HG03558 (cell line): ENCODE measurements around the gene CASKIN2.

ENCODE experiments used
- ATAC-seq: cut with Tn5 transposase; IDR thresholded peaks from one replicate; pipeline ENCODE4 v1.9.1; 2021; ENCODE audit warnings: moderate number of reproducible peaks; ENCODE audit not compliant: unreplicated experiment; ENCODE audit errors: extremely low read depth

CASKIN2 gene, protein sequence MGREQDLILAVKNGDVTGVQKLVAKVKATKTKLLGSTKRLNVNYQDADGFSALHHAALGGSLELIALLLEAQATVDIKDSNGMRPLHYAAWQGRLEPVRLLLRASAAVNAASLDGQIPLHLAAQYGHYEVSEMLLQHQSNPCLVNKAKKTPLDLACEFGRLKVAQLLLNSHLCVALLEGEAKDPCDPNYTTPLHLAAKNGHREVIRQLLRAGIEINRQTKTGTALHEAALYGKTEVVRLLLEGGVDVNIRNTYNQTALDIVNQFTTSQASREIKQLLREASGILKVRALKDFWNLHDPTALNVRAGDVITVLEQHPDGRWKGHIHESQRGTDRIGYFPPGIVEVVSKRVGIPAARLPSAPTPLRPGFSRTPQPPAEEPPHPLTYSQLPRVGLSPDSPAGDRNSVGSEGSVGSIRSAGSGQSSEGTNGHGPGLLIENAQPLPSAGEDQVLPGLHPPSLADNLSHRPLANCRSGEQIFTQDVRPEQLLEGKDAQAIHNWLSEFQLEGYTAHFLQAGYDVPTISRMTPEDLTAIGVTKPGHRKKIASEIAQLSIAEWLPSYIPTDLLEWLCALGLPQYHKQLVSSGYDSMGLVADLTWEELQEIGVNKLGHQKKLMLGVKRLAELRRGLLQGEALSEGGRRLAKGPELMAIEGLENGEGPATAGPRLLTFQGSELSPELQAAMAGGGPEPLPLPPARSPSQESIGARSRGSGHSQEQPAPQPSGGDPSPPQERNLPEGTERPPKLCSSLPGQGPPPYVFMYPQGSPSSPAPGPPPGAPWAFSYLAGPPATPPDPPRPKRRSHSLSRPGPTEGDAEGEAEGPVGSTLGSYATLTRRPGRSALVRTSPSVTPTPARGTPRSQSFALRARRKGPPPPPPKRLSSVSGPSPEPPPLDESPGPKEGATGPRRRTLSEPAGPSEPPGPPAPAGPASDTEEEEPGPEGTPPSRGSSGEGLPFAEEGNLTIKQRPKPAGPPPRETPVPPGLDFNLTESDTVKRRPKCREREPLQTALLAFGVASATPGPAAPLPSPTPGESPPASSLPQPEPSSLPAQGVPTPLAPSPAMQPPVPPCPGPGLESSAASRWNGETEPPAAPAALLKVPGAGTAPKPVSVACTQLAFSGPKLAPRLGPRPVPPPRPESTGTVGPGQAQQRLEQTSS (N-terminal part only)

DNA sequence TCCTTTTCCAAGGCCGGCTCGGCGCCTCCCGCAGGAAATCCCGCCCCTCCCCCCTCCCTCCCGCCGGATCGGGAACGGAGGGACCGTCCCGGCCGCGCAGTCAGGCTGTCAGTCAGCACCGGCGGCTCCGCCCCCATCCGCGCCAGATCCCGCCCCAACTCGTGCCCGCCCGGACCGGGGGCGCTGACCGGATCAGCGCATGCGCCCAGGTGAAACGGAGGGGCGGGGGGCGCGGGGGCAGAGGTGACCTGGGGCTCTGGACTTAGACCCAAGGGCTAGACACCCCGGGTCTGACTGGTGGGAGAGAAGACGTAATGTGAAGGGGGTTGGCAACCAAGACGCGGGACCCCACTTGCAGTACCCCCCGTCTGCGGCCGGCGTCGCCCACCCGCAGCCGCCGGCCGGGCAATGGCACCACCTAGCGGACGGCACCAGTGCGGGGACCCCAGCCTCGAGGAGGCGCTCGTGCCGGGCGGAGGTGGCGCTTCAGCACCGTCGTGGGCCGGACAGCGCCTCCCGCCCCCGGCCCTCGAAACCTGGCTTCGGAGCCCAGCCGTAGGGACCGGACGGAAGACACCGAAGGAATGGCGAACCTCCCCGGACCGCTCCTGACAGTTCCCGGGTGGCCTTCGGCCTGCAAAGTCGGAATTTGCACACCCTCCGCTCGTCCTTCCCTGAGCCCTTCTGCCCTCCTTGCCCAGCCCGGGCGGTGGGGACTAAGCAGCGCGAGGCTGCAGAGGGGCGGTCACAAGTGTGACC is at the start of gene CASKIN2:
Gene CASKIN2 (minus strand): TSS at position 42 of the 759 bp plus-strand sequence. CDS start 1,733 bp downstream, outside the sequence.
- ATAC-seq: no peak

DNA sequence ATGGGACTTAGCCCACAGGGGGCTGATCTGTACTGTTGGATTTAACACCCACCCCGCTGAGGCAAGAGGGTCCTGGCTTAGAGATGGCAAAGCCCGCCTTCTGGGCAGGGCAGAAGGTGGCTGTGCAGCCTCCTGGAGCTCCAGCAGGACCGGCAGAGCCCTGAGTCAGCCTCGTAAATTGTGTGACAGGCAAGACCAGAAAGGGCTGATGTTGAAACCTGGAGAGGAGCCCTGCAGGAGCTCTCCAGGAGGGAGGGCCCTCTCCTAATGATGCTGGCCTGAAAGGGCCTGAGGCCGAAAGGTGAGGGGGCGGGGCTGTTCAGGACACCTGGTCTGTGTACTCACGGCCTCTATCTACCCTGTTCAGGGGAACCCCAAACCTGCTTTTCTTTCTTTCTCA is 49.7 kb upstream of the CASKIN2 start:
- ATAC-seq: no peak

DNA sequence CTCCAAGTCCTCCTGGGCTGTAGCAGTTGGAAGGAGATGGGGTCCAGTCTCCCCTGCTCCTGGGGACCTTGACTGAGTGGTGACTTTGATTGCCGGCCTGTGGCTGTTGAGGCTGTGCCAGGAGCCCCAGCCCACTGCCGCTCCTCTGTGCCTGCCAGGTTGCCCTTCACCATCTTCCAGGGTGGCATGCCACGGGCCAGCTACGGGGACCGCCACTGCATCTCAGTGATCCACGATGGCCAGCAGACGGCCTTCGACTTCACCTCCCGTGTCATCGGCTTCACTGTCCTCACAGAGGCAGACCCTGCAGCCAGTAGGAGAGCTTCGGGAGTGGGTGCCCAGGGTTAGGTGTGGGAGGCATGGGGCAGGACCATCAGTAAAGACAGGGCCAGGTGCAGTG is 48.9 kb upstream of the CASKIN2 start:
- ATAC-seq: no peak

DNA sequence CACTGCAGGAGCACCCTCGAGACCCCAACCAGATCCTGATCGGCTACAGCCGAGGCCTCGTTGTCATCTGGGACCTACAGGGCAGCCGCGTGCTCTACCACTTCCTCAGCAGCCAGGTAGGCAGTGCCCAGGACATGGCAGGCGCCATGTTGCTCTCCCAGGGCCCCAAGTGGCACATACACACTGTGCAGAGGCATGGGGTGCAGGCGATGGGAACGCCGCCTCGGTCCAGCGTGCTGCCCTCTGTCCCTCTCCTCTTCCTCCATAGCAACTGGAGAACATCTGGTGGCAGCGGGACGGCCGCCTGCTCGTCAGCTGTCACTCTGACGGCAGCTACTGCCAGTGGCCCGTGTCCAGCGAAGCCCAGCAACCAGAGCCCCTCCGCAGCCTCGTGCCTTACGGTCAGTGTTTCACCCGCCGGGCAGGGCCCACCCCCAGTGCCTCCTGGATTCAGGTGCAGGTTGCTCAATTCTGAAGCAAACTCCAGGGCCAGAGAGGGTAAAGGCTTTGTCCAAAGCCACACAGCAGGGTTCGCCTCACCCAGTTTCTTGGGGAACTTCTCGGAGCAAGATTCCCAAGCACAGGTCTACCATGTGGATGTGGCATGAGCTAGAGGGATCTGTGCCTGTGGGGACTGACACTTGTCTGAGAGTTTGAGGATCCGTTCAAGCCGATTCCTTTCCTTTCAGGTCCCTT is 47.9 kb upstream of the CASKIN2 start:
- ATAC-seq: no peak

DNA sequence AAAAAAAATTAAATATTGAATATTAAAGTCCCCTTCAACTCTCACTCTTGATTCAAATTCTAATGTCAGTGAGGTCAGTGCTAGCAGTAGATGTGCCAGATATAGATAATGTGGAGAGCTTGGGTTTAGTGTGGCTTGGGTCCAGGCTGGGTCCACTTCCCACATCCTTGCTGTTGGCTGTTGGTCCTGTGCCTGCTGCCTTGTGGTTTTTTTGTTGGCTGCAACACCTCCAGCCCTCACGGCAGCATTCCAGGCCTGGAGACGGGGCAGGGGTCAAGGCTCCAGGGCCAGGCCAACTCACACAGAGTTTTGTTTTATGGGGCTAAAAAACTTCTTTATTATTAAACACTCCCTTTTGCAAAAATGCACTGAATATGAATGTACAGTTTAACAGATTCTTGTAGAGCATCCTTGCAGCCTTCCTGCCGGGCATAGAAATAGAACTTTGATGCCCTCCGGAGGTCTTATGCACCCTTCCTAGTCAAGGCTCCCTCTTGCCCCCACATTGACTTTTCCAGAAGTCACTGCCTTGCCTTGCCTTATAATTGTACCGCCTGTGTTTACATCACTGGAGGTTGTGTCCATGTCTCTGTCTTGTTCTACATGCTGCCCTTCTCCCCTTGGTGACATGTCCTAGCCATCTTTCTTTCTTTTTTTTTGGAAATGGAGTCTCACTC is 46.7 kb upstream of the CASKIN2 start:
- ATAC-seq: no peak

DNA sequence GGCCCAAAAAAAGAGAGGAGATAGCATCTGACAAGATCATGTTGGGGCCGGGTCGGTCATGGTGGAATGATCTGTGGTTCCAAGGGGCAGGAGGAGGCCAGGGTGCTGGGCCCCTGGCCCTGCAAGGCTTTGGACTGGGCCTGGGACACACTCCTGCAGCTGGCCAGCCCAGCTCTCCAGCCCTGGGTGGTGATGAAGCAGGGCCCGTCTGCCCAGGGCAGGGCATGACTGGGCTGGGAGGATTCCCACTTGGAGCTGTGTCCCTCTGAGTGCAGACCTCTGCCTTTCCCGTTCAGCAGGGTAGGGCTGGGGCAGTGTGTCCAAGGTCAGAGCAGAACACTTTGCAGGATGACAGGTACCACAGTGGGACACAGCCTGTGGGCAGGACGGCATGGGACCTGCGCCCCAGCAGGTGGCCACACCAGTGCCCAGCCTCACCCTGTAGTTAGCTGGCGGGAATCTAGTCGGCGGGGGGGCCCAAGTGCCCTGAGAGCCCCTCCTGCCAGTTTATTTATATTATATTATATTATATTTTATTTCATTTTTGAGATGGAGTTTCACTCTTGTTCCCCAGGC is 44.7 kb upstream of the CASKIN2 start:
- ATAC-seq: no peak

DNA sequence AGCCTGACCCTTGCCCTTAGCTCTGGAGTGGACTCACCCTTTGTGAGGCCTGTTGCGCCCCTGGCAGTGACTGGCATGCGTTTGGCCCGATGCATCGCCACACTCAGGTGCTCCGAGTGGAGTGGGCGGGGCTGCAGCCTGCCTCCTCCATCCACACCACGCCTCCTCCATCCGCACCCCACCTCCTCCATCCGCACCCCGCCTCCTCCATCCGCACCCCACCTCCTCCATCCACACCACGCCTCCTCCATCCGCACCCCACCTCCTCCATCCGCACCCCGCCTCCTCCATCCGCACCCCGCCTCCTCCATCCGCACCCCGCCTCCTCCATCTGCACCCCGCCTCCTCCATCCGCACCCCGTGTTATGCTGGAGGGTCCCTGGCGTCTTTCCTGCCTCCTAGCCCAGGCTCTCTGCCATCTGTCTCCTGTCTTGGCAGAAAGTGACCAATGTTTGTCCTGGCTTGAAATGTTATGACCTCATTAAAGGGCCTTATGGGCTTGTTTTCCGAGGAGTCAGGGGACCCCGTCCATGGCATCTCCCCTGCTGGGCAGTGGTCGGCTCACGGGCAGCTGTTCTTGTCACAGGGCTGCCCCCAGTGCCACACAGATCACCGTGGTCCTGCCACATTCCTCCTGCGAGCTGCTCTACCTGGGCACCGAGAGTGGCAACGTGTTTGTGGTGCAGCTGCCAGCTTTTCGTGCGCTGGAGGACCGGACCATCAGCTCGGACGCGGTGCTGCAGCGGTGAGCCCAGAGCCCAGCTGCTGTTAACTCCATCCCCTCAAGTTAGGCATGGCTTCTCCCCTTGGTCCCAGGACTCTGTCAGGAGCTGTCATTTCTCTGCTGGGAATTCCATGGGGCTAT is 43.6 kb upstream of the CASKIN2 start:
- ATAC-seq: no peak

DNA sequence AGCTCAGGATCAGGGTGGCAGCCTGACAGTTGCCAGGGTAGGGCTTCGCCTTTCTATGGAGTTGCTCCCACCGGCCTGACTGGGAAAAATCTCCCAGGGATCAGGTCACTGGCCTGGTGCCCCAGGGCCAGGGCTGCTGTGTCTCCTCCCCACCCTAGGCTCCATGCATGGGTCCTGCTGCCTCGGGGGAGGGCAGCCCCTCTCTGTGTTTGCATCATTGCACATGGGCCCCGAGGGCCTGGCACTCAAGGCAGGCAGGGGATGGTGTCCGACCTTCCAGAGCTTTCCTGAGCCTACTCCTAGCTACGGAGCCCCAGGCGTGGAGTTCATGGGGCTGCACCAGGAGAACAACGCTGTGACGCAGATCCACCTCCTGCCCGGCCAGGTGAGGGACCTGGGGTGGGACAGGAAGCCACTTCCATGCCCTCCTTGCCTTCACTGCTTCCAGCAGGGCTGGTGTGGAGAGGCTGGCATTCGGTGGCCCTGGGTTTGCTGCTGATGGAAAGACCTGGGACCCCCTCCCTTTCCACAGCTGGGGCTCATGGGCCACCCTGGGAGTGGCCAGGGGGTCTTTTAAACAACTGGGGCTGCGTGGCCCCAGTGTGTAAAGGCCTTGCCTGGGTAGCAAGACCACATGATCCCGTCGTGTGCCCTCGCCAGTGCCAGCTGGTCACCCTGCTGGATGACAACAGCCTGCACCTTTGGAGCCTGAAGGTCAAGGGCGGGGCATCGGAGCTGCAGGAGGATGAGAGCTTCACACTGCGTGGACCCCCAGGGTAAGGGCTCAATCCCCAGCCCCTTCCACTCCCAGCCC is 42.7 kb upstream of the CASKIN2 start:
- no peak for ATAC-seq

DNA sequence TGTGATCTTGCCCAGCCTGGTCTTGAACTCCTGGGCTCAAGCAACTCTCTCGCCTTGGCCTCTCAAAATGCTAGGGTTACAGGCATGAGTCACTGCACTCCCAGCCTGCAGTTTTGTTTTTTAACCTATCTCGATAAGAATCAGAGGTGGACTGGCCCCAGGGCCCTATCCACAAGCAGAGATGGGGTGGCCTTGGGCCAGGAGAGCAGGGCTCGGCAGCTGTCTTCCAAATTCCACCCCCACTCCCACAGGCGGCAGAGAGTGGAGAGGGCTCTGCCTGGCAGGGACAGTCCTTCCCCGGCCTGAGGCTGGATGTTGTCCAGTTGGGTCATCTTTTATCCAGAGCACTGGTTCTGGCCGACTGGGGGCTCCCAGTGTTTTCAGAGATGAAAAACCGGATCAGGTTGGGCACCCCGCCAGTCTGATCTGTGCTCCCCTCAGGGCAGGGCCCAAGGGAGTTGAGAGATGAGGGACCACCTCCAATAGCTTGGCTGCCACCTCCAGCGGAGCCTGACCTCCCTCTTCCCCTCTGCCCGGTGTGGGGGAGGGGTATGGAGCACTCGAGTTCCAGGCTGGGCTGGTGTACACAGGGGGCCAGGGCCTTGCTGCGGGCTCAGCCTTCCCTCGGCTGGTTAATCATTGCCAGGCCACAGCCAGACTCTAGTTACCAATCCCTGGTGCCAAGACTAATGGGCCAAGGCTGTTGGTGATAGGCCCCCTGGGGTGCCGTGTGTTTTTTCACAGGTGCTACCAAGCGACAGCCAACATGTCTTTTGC is 41.9 kb upstream of the CASKIN2 start:
- no peak for ATAC-seq

DNA sequence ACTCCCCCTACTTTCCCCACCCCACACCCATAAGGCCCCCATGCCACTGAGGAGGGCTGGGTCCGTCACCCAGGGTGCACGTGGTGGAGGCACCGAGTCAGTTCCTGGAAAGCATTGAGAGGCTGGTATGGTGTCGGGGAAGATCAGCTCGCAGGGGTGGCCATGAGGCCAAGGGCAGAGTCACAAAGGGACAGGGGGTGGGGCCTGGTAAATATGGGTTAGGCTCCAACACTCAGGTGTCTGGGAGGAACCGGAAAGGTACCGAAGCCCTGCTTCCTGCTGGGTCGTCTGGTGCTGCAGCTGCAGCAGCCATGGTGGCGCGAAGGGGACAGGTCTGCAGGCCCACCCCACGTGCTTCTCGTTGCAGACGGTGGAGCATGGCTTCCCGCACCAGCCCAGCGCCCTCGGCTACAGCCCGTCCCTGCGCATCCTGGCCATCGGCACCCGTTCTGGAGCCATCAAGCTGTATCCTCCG is 40.4 kb upstream of the CASKIN2 start:
- ATAC-seq: no peak

DNA sequence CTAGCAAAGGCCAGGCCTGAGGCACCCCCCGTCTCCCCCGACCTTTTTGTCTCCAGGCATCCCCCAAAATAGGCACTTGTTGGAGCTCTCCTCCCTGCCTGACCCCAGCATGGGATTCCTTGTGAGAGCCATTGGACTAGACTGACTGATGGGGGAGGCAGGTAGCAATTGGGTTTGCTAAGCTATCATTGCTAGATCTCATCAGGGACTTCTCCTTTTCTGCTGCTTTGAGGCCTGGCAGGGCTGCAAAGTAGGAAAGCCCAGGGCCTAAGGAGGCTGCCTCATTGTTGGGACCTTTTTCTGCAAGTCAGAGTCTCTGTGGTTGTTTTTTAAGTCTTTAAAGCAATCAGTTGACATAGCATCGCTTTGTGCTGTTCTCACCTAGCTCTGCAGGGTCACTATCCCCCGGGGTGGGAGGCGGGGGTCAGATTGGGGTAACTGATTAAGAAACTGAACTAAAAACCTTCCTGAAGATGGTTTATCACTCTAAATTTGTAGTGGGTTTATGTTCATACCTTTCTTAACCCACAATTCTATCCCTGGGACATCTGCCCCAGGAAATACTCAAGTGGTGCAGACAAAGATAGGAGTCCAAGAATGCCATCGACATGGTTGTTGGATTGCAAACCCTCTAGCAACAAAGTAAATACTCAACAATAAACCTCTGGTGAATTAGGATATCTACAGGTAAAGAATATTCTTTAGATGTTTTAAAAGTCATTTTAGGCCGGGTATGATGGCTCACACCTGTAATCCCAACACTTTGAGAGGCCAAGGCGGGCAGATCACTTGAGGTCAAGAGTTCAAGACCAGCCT is 38.2 kb upstream of the CASKIN2 start:
- no peak for ATAC-seq

DNA sequence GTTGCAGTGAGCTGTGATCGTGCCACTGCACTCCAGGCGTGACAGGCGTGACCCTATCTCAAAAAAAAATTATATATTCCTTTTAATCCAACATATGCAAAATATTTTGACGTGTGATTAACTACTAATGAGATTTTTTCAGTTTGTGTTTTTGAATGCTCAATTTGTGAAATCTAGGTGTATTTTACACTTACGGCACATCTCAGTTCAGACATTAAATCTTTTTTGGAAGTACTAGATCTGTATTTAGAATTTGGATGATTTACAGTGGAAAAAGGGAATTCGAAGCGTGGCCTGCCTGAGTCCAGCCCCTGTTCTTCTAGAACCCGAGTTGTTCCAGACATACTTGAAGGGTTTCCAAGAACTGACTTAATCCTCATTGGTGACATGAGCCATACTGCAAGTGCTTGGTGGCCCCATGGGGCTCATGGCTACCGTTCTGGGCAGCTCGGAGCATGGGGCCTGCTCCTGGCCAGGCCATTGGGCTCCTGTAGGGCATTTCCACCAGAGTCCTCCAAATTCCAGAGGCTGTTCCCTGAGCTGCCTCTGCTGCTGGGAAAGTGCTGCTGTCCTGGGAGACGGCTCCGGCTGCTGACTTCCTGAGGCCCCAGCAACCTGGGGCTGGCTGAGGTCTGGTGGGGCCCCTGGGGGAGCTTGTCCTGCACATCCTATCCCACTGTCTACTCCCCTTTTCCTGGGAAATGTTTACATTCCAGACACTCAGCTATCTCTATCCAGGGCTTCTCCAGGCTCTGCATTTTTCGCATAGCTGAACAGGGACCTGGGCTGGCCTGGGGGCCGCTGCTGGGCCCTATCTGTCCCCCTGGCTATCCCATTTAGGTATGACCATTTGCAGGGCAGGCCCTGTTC is 37.3 kb upstream of the CASKIN2 start:
- ATAC-seq: no peak

DNA sequence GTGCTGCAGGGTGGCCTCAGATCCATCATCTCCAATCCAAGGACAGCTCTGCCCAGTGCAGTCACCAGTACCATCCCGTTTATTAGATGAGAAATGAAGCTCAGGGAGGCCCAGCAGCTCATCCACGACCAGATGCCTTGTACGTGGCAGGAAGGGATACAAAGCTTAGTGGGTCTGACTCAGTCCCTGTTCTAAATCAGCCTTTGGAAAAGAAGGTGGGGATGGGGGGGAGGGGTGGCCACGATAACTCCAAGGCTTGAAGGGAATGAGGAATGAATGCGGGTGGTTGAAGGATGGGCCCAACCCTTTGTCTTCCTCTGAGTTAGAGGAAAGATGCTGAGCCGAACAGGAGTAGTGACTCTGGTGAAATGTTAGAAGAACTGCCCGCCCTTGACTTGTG is 35.9 kb upstream of the CASKIN2 start:
- ATAC-seq: no peak

DNA sequence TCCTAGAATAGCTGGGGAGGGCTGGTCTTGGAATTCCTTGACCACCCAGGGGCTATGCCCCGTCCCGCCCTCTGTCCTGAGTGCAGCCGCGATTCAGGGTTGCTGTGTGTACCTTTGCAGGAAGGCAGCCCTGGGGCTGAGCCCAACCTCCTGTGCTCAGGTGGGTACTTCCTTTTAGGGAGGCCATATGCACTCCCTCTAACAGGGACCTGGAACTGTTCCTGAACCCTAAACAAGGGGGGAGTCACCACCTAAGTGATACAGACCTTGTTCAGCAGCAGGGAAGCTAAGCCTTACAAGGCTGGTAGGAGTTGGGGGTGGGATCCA is 34.8 kb upstream of the CASKIN2 start:
- ATAC-seq: no peak
